Smooth muscle cell (in vitro differentiated cells): ENCODE data around the gene VAV2. TPM values are rescaled to one million over a fixed set of nuclear protein-coding genes. Genes with fewer than 3 reads are reported as not detected.
A peak's percentile ranks its signal among the peaks of the same experiment; 100 is the strongest.

Experiments used
- DNase-seq: peaks from one replicate; lab custom pipeline; 2025; ENCODE audit not compliant: unreplicated experiment; lab: John Stamatoyannopoulos, UW
- H2AFZ ChIP-seq: fragments of 200-600 bp; sonication (generic); 2 replicates; pipeline ENCODE4 v1.6.0; 2016; ENCODE audit warnings: antibody characterized with exemption, low read depth, mild to moderate bottlenecking
- H3F3A ChIP-seq: fragments of 200-600 bp; sonication (generic); 2 replicates; pipeline ENCODE4 v1.6.0; 2017; ENCODE audit warnings: antibody characterized with exemption, low read depth
- H3K27ac ChIP-seq: fragments of 200-600 bp; sonication (generic); 2 replicates; pipeline ENCODE4 v1.5.1; 2016; ENCODE audit warnings: low read depth, mild to moderate bottlenecking
- H3K27me3 ChIP-seq: fragments of 200-600 bp; sonication (generic); 2 replicates; pipeline ENCODE4 v1.6.1; 2016; ENCODE audit warnings: low read depth, mild to moderate bottlenecking
- H3K36me3 ChIP-seq: fragments of 200-600 bp; sonication (generic); 2 replicates; pipeline ENCODE4 v1.5.1; 2016; ENCODE audit warnings: low read depth
- H3K4me1 ChIP-seq: fragments of 200-600 bp; sonication (generic); 2 replicates; pipeline ENCODE4 v1.5.1; 2016; ENCODE audit warnings: low read depth
- H3K4me2 ChIP-seq: fragments of 200-600 bp; sonication (generic); 2 replicates; pipeline ENCODE4 v1.6.0; 2016; ENCODE audit warnings: mild to moderate bottlenecking
- H3K4me3 ChIP-seq: fragments of 200-600 bp; sonication (generic); 2 replicates; pipeline ENCODE4 v1.5.1; 2016; ENCODE audit warnings: mild to moderate bottlenecking
- H3K79me2 ChIP-seq: fragments of 200-600 bp; sonication (generic); 2 replicates; pipeline ENCODE4 v1.6.0; 2016; ENCODE audit warnings: low read depth, mild to moderate bottlenecking
- H3K9ac ChIP-seq: fragments of 200-600 bp; sonication (generic); 2 replicates; pipeline ENCODE4 v1.6.0; 2016; ENCODE audit warnings: low read depth
- H3K9me3 ChIP-seq: fragments of 200-600 bp; sonication (generic); replicated peaks from 2 replicates; pipeline ENCODE4 v1.5.1; 2016; ENCODE audit warnings: low read depth
- H4K20me1 ChIP-seq: fragments of 200-600 bp; sonication (generic); 2 replicates; pipeline ENCODE4 v1.6.0; 2016; ENCODE audit warnings: low read depth
- WGBS: methylation state at CpG from one replicate; pipeline ENCODE4 v1.1.7; 2016; ENCODE audit warnings: low lambda C conversion rate; 5-methylcytosine and 5-hydroxymethylcytosine counted together
- polyA plus RNA-seq: library from polyadenylated mRNA; unstranded; fragments of >200 nt; fragmentation: Nextera tagmentation; extraction: Ambion mirVana; gene quantifications from 2 replicates; pipeline ENCODE4 v1.2.1, GENCODE V29; 2016
- total RNA-seq: library from RNA; depleted of rRNA; stranded (reverse); fragments of >200 nt; gene quantifications from 2 replicates; pipeline ENCODE4 v1.2.3, GENCODE V29; 2014
- TF ChIP-seq, protein P1 (sequence below): fragments of 200-600 bp; sonication (generic); IDR thresholded peaks from 2 replicates; pipeline ENCODE4 v1.5.1; 2017; ENCODE audit warnings: borderline replicate concordance, mild to moderate bottlenecking, antibody characterized with exemption; ENCODE audit not compliant: insufficient read depth, poor library complexity, severe bottlenecking

VAV2 gene
- total and polyA plus RNA-seq, 2 experiments from 2014 or later, result 26.2 to 35.3 TPM

DNA sequence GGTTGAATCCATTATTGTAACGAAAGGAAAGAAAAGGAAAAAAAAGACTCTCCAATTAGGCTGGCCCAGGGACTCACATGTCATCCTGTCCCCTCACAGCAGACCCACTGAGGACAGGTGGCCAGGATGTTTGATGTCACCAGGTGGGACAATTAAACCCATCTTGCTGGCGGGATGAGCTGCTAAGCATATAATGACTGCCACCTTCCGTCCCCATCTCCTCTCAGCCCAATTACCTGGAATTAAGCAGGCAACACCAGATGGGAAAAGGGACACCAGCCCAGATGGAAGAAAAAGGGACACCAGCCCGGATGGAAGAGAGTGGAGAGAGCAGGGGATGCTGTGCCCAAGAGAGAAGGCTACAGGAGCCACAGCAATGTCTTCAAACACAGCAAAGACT is 137.4 kb downstream of the VAV2 start:
- Histone ChIP-seq H3K27me3 (no peaks in the 10 kb centered on the region), H4K20me1 (peaks cover 98% of the 10 kb centered on the region), H3K36me3 (no peaks in the 10 kb centered on the region), H3K9me3 (no peaks in the 10 kb centered on the region), H3K4me3 (no peak overlapping the region), H3K4me2 (no peak overlapping the region), H3K79me2 (peaks cover 45% of the 10 kb centered on the region), H3K9ac (no peak overlapping the region), H3F3A (no peaks in the 10 kb centered on the region), H3K4me1 (no peaks in the 10 kb centered on the region), H2AFZ (no peak overlapping the region), H3K27ac (peak overlapping the region; percentile 66)
- 95% methylated on average over 4 of the region's 4 CpGs for WGBS
- DNase-seq, result no peak
- TF ChIP-seq, protein P1, sequence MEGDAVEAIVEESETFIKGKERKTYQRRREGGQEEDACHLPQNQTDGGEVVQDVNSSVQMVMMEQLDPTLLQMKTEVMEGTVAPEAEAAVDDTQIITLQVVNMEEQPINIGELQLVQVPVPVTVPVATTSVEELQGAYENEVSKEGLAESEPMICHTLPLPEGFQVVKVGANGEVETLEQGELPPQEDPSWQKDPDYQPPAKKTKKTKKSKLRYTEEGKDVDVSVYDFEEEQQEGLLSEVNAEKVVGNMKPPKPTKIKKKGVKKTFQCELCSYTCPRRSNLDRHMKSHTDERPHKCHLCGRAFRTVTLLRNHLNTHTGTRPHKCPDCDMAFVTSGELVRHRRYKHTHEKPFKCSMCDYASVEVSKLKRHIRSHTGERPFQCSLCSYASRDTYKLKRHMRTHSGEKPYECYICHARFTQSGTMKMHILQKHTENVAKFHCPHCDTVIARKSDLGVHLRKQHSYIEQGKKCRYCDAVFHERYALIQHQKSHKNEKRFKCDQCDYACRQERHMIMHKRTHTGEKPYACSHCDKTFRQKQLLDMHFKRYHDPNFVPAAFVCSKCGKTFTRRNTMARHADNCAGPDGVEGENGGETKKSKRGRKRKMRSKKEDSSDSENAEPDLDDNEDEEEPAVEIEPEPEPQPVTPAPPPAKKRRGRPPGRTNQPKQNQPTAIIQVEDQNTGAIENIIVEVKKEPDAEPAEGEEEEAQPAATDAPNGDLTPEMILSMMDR, result no peak

DNA sequence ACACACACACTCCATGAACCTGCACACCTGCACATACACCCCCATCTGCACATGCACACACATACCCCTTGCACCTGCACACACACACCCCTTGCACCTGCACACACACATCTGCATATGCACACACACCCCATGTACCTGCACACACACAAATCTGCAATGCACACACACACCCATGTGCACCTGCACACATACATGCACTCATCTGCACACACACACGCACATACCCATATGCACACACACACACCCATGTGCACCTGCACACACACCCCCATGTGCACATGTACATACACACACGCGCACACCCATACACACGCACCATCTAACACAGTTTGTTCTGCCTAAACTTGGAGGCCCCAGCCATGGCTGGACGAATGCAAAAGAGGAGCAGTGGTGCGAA is 138.1 kb downstream of the VAV2 start:
- DNase-seq, result no peak
- Histone ChIP-seq H3K27me3 (no peaks in the 10 kb centered on the region), H3K27ac (no peak overlapping the region), H4K20me1 (peaks cover 97% of the 10 kb centered on the region), H3K9me3 (no peaks in the 10 kb centered on the region), H3K79me2 (peaks cover 50% of the 10 kb centered on the region), H3K4me3 (no peak overlapping the region), H3K4me2 (no peak overlapping the region), H3K9ac (no peak overlapping the region), H3K4me1 (no peaks in the 10 kb centered on the region), H2AFZ (no peak overlapping the region), H3K36me3 (no peaks in the 10 kb centered on the region), H3F3A (no peaks in the 10 kb centered on the region)
- WGBS, result 95% methylated on average over 6 of the region's 6 CpGs
- TF ChIP-seq, protein P1, result no peak

DNA sequence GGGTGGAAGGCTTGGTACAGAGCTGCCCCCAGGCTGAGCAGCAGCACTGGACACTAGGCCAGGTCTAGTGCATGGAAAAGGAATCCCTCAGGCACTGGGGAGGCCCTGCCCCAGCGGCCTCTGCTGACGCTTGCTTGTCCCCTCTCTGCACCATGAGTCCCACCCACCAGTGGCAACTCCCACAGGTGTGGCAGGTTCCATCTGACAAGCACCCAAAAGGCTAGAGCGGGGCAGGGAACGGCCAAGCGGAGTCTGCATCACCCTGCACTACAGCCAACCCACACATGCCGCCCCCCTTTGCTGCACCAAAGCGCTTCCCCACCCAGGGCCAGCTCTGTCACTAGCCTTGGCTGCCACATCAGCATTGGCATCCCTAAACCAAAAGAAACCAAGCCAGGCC is 138.8 kb downstream of the VAV2 start:
- peaks cover 56% of the 10 kb centered on the region for H3K79me2 ChIP-seq
- no peak for DNase-seq
- H3K4me3 ChIP-seq, result no peak overlapping the region
- TF ChIP-seq, protein P1, result no peak
- 99% methylated on average over 7 of the region's 7 CpGs for WGBS
- no peaks in the 10 kb centered on the region for H3K36me3 ChIP-seq
- no peak overlapping the region for H3K9ac ChIP-seq
- H3K9me3 ChIP-seq, result no peaks in the 10 kb centered on the region
- H4K20me1 ChIP-seq, result peaks cover 93% of the 10 kb centered on the region
- H3F3A ChIP-seq, result no peaks in the 10 kb centered on the region
- no peak overlapping the region for H3K27ac ChIP-seq
- H3K4me1 ChIP-seq, result no peaks in the 10 kb centered on the region
- H2AFZ ChIP-seq, result no peak overlapping the region
- no peak overlapping the region for H3K4me2 ChIP-seq
- H3K27me3 ChIP-seq, result no peaks in the 10 kb centered on the region

DNA sequence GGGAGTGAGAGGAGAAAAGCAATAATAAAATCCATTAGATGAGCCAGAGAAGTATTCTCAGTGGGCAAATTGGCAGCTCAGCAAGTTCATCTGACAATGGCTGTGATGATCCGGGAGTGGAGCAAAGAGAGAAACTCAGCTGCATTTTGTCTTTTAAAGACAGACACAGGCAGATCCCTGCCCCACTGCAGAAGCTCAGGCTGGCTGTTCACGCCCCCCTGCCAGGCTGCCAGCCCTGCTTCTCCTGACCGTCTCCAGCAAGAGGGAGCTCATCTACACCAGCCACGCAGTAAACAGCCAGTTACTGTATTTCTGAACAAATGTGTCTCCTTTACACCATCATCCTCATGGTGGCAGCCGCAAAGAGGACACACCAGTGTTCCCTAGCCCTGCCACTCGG is 139.7 kb downstream of the VAV2 start:
- Histone ChIP-seq H4K20me1 (peaks cover 88% of the 10 kb centered on the region), H3K27me3 (no peaks in the 10 kb centered on the region), H3K9me3 (no peaks in the 10 kb centered on the region), H3K79me2 (peaks cover 61% of the 10 kb centered on the region), H3K27ac (no peak overlapping the region), H3K36me3 (no peaks in the 10 kb centered on the region), H3K4me2 (no peak overlapping the region), H3F3A (no peaks in the 10 kb centered on the region), H3K4me1 (no peaks in the 10 kb centered on the region), H3K9ac (no peak overlapping the region), H2AFZ (no peak overlapping the region), H3K4me3 (no peak overlapping the region)
- no peak for DNase-seq
- 82% methylated on average over 6 of the region's 6 CpGs for WGBS
- TF ChIP-seq, protein P1, result no peak
